ENCODE results near the gene SLC35G6.

The SLC35G6 gene

DNA sequence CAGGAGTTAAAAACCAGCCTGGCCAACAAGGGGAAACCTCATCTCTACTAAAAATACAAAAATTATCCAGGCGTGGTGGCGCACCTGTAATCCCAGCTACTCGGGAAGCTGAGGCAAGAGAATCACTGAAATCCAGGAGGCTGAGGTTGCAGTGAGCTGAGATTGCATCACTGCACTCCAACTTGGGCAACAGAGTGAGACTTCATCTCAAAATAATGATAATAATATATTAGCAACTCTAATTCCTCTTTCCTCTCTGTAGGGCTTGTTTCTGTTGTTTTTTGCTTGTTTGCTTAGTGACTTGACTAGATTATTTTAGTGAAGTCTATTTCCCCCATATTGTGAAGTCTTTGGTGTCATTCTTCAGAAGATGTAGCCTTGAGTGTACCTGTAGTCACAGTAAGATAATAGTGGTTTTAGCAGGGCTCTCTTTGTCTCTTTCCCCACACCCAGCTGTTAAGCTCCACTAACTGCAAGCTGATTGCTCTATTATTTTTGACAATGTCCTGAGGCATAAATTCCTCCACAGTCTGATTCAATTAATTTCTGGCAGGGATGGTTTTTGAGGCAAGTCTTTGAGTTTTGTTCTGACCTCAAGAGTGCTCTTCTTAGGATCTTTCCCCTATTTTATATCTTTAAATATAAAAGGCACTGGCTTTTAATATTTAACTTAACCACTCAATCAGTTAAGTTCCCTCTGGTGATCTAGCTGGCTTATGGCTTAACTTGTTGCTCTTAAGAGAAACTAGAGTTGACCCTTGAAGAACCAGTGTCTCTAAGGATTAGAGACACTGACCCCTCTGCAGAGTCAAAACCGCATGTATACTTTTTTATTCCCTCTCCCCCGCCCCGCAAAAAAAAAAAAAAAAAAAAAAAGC is 49.0 kb downstream of the SLC35G6 start:
- DNase-seq (ENCODE audit: low read depth): no peak
- TF ChIP-seq, protein P1, sequence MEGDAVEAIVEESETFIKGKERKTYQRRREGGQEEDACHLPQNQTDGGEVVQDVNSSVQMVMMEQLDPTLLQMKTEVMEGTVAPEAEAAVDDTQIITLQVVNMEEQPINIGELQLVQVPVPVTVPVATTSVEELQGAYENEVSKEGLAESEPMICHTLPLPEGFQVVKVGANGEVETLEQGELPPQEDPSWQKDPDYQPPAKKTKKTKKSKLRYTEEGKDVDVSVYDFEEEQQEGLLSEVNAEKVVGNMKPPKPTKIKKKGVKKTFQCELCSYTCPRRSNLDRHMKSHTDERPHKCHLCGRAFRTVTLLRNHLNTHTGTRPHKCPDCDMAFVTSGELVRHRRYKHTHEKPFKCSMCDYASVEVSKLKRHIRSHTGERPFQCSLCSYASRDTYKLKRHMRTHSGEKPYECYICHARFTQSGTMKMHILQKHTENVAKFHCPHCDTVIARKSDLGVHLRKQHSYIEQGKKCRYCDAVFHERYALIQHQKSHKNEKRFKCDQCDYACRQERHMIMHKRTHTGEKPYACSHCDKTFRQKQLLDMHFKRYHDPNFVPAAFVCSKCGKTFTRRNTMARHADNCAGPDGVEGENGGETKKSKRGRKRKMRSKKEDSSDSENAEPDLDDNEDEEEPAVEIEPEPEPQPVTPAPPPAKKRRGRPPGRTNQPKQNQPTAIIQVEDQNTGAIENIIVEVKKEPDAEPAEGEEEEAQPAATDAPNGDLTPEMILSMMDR (conservative IDR thresholded peaks at IDR 0.05; ENCODE audit: low read depth, low read length): no peak
- H3K4me3 ChIP-seq (ENCODE audit: low read depth, low read length): no peak overlapping the region

All from choroid plexus epithelial cell (primary cell).